K562 (cell line): Measurements from ENCODE around the gene HJV. TPM values are rescaled to one million over a fixed set of nuclear protein-coding genes. Genes with fewer than 3 reads are reported as not detected.

Experiments
- ATF1 ChIP-seq, 2 experiments: fragments of 450-650 bp in 1 of 2; IDR thresholded peaks; 2 replicates each; pipeline ENCODE4 v1.6.1; 2016; ENCODE audit warnings: missing compliant biosample characterization in 1 of 2, missing genetic modification characterization in 1 of 2
- DACH1 ChIP-seq: fragments of 450-650 bp; IDR thresholded peaks from 2 replicates; pipeline ENCODE4 v1.6.1; 2018; ENCODE audit not compliant: partially characterized antibody
- NR3C1 ChIP-seq: sonication (generic); formaldehyde crosslinking; IDR thresholded peaks from 2 replicates; pipeline ENCODE4 v1.8.1; 2022; ENCODE audit warnings: missing genetic modification reagents
- POLR2AphosphoS5 ChIP-seq: IDR thresholded peaks from 2 replicates; pipeline ENCODE4 v1.6.1; 2011; ENCODE audit warnings: mild to moderate bottlenecking, low read depth, low read length, moderate library complexity; ENCODE audit not compliant: control insufficient read depth, insufficient read depth
- POLR2H ChIP-seq: IDR thresholded peaks from 2 replicates; pipeline ENCODE4 v1.6.1; 2016; ENCODE audit warnings: missing genetic modification characterization, low read depth, mild to moderate bottlenecking, control low read depth, missing compliant biosample characterization, moderate library complexity
- PRDM10 ChIP-seq: fragments of 450-650 bp; IDR thresholded peaks from 2 replicates; pipeline ENCODE4 v1.6.1; 2018; ENCODE audit not compliant: partially characterized antibody
- SRSF1 ChIP-seq: fragments of 200-400 bp; formaldehyde crosslinking; IDR thresholded peaks from 2 replicates; pipeline ENCODE4 v1.6.1; 2017; ENCODE audit warnings: mild to moderate bottlenecking, low read depth, low read length, moderate library complexity
- TCF7 ChIP-seq: sonication (generic); IDR thresholded peaks from 2 replicates; pipeline ENCODE4 v1.6.1; 2016; ENCODE audit warnings: antibody characterized with exemption, borderline replicate concordance
- TEAD2 ChIP-seq: fragments of 450-650 bp; IDR thresholded peaks from 2 replicates; pipeline ENCODE4 v1.6.1; 2016; ENCODE audit warnings: missing genetic modification characterization, control low read depth, missing compliant biosample characterization
- TFAM ChIP-seq: fragments of 250-450 bp; sonication (Bioruptor Pico); conservative IDR thresholded peaks from 2 replicates; pipeline ENCODE4 v1.5.0; 2021; ENCODE audit warnings: mild to moderate bottlenecking, moderate library complexity
- VEZF1 ChIP-seq: fragments of 200-800 bp; sonication (Bioruptor generic); IDR thresholded peaks from 2 replicates; pipeline ENCODE4 v1.6.1; 2017; ENCODE audit warnings: missing genetic modification characterization, missing compliant biosample characterization
- ZC3H4 ChIP-seq: sonication (generic); formaldehyde crosslinking; IDR thresholded peaks from 2 replicates; pipeline ENCODE4 v1.9.0; 2021; ENCODE audit warnings: missing genetic modification reagents, borderline replicate concordance
- ZNF253 ChIP-seq: fragments of 250-450 bp; sonication (Bioruptor Pico); conservative IDR thresholded peaks from 2 replicates; pipeline ENCODE4 v1.6.1; 2021; ENCODE audit warnings: mild to moderate bottlenecking
- ZNF561 ChIP-seq: fragments of 450-650 bp; formaldehyde crosslinking; conservative IDR thresholded peaks from 2 replicates; pipeline ENCODE4 v1.4.0; 2020; ENCODE audit warnings: mild to moderate bottlenecking, moderate library complexity
- ZNF586 ChIP-seq: fragments of 450-650 bp; formaldehyde crosslinking; conservative IDR thresholded peaks from 2 replicates; pipeline ENCODE4 v1.4.0; 2020; ENCODE audit warnings: mild to moderate bottlenecking, moderate library complexity
- polyA plus RNA-seq, 8 experiments: library from polyadenylated mRNA; depleted of rRNA in 4 of 8; stranded (reverse) in 5 of 8; unstranded in 3 of 8; fragments of >200 nt; fragmentation: Nextera tagmentation in 2 of 8; fragmentation: Illumina TruSeq in 1 of 8; extraction: Ambion mirVana in 2 of 8; extraction: Trizol in 1 of 8; gene quantifications; 2 replicates each; pipeline versions ENCODE4 v1.2.1 to v1.2.3, GENCODE V29; 2011 to 2014; ENCODE audit warnings: inconsistent platforms in 1 of 8, missing spikeins in 1 of 8
- total RNA-seq, 7 experiments: library from RNA; depleted of rRNA in 6 of 7; stranded (reverse); fragments of >200 nt in 6 of 7; fragmentation: Illumina TruSeq in 2 of 7; extraction: Trizol in 2 of 7; gene quantifications; 2 replicates each; pipeline versions ENCODE4 v1.2.1 to v1.2.3, GENCODE V29; 2011 to 2021; ENCODE audit warnings: low replicate concordance in 1 of 7
- TF ChIP-seq, protein P1 (sequence below): fragments of 200-800 bp; sonication (Bioruptor generic); IDR thresholded peaks from 2 replicates; pipeline ENCODE4 v1.6.1; 2017; ENCODE audit warnings: missing genetic modification characterization, missing compliant biosample characterization
- TF ChIP-seq, protein P2 (sequence below): fragments of 250-450 bp; sonication (Bioruptor Pico); IDR thresholded peaks from 2 replicates; pipeline ENCODE4 v1.4.0; 2020; ENCODE audit warnings: mild to moderate bottlenecking, moderate library complexity

Gene HJV
- total and polyA plus RNA-seq, 9 of the 15 experiments (the other 6 are each of a cell fraction or from before 2014, with no cell fraction given): 1.0 to 6.6 (median 2.4) TPM

- TF ChIP-seq PRDM10 (peak; percentile 43), POLR2AphosphoS5 (peak; percentile 99), ZNF253 (CRISPR knock-in tag) (no peak), POLR2H (tag) (peak; percentile 99), NR3C1 (CRISPR knock-in tag) (no peak), VEZF1 (CRISPR knock-in tag) (peak; percentile 99), ZNF586 (CRISPR knock-in tag) (no peak), SRSF1 (no peak), ZNF561 (CRISPR knock-in tag) (no peak), TCF7 (no peak), TFAM (CRISPR knock-in tag) (no peak), TEAD2 (tag) (no peak), ZC3H4 (CRISPR knock-in tag) (no peak), DACH1 (no peak), ATF1 (CRISPR knock-in tag; IDR thresholded peaks at IDR 0.05) (no peak), ATF1 (tag; IDR thresholded peaks at IDR 0.05) (peak; percentile 79)
- TF ChIP-seq, protein P1, sequence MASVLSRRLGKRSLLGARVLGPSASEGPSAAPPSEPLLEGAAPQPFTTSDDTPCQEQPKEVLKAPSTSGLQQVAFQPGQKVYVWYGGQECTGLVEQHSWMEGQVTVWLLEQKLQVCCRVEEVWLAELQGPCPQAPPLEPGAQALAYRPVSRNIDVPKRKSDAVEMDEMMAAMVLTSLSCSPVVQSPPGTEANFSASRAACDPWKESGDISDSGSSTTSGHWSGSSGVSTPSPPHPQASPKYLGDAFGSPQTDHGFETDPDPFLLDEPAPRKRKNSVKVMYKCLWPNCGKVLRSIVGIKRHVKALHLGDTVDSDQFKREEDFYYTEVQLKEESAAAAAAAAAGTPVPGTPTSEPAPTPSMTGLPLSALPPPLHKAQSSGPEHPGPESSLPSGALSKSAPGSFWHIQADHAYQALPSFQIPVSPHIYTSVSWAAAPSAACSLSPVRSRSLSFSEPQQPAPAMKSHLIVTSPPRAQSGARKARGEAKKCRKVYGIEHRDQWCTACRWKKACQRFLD (CRISPR knock-in tag): peak; percentile 55
- TF ChIP-seq, protein P2, sequence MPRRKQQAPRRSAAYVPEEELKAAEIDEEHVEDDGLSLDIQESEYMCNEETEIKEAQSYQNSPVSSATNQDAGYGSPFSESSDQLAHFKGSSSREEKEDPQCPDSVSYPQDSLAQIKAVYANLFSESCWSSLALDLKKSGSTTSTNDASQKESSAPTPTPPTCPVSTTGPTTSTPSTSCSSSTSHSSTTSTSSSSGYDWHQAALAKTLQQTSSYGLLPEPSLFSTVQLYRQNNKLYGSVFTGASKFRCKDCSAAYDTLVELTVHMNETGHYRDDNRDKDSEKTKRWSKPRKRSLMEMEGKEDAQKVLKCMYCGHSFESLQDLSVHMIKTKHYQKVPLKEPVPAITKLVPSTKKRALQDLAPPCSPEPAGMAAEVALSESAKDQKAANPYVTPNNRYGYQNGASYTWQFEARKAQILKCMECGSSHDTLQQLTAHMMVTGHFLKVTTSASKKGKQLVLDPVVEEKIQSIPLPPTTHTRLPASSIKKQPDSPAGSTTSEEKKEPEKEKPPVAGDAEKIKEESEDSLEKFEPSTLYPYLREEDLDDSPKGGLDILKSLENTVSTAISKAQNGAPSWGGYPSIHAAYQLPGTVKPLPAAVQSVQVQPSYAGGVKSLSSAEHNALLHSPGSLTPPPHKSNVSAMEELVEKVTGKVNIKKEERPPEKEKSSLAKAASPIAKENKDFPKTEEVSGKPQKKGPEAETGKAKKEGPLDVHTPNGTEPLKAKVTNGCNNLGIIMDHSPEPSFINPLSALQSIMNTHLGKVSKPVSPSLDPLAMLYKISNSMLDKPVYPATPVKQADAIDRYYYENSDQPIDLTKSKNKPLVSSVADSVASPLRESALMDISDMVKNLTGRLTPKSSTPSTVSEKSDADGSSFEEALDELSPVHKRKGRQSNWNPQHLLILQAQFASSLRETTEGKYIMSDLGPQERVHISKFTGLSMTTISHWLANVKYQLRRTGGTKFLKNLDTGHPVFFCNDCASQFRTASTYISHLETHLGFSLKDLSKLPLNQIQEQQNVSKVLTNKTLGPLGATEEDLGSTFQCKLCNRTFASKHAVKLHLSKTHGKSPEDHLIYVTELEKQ (CRISPR knock-in tag): no peak
Observed at GRCh38 chr1:145996433-145997015, 25.0 kb downstream of the HJV start, which contains the start of gene TXNIP (continued).
